Measurements from ENCODE around the gene DOK6. TPM values are rescaled to one million over a fixed set of nuclear protein-coding genes. Genes with fewer than 3 reads are reported as not detected.

DOK6 gene
- total RNA-seq, 2 experiments from 2014 or later = not detected

- Mint-ChIP-seq H3K36me3 (no peaks in the 10 kb centered on the region), H3K27me3 (peaks cover 2% of the 10 kb centered on the region), H3K4me1 (no peaks in the 10 kb centered on the region), H3K4me3 (no peak overlapping the region), H3K27ac (no peak overlapping the region), H3K9me3 (no peaks in the 10 kb centered on the region)
- ATAC-seq (ENCODE audit: low read depth) = no peak
- DNase-seq = no peak
- POLR2A ChIA-PET = no interaction called here
These were observed 128.5 kb downstream of the DOK6 start for GRCh38 chr18:69529151-69529550.

GRCh38 chr18:69531973-69532372 lies 131.3 kb downstream of the DOK6 start:
- H3K27me3 Mint-ChIP-seq = no peaks in the 10 kb centered on the region

GRCh38 chr18:69537183-69537582 lies 136.5 kb downstream of the DOK6 start:
- H3K27ac Mint-ChIP-seq = no peak overlapping the region
- H3K27me3 Mint-ChIP-seq = peaks cover 3% of the 10 kb centered on the region
- no peak overlapping the region for H3K4me3 Mint-ChIP-seq
- H3K9me3 Mint-ChIP-seq = no peaks in the 10 kb centered on the region
- DNase-seq (no peak), ATAC-seq (ENCODE audit: low read depth) (no peak)
- no peaks in the 10 kb centered on the region for H3K36me3 Mint-ChIP-seq
- POLR2A ChIA-PET = no interaction called here
- no peaks in the 10 kb centered on the region for H3K4me1 Mint-ChIP-seq

More at GRCh38 chr18:69531973-69532372, 131.3 kb downstream of the DOK6 start:
- ATAC-seq (ENCODE audit: low read depth) (no peak), DNase-seq (no peak)
- H3K36me3 Mint-ChIP-seq = no peaks in the 10 kb centered on the region
- H3K27ac Mint-ChIP-seq = no peak overlapping the region
- no peak overlapping the region for H3K4me3 Mint-ChIP-seq
- no peaks in the 10 kb centered on the region for H3K9me3 Mint-ChIP-seq
- no peaks in the 10 kb centered on the region for H3K4me1 Mint-ChIP-seq
- POLR2A ChIA-PET = no interaction called here

- ATAC-seq (ENCODE audit: low read depth) (no peak), DNase-seq (no peak)
- no peak overlapping the region for H3K27ac Mint-ChIP-seq
- H3K36me3 Mint-ChIP-seq = no peaks in the 10 kb centered on the region
- no peak overlapping the region for H3K4me3 Mint-ChIP-seq
- POLR2A ChIA-PET = no interaction called here
- no peaks in the 10 kb centered on the region for H3K9me3 Mint-ChIP-seq
- peaks cover 3% of the 10 kb centered on the region for H3K27me3 Mint-ChIP-seq
- H3K4me1 Mint-ChIP-seq = no peaks in the 10 kb centered on the region
These were observed 138.2 kb downstream of the DOK6 start for GRCh38 chr18:69538849-69539248.

DNA sequence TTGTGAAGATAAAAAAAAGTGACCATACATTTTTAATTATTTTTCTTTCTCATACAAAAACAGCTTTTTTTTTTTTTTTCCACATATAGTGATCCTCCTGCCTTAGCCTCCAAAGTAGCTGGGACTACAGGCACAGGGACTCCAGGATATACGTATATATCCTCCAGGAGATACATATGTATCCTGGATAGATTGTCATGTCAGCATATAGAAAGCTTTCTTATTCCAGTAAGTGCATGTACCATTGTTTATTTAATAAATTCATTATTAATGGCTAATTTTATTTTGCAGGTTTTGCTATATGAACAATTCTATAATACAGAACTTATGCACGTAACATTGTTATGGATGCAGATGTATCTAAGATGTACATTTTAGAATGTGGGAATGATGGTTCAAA lies 138.7 kb downstream of the DOK6 start:
- Mint-ChIP-seq H3K9me3 (no peaks in the 10 kb centered on the region), H3K27ac (no peak overlapping the region), H3K4me1 (no peaks in the 10 kb centered on the region), H3K27me3 (peaks cover 3% of the 10 kb centered on the region), H3K4me3 (no peak overlapping the region), H3K36me3 (no peaks in the 10 kb centered on the region)
- DNase-seq (no peak), ATAC-seq (ENCODE audit: low read depth) (no peak)
- POLR2A ChIA-PET = no interaction called here

GRCh38 chr18:69556228-69556627 lies 155.5 kb downstream of the DOK6 start:
- DNase-seq = no peak

DNA sequence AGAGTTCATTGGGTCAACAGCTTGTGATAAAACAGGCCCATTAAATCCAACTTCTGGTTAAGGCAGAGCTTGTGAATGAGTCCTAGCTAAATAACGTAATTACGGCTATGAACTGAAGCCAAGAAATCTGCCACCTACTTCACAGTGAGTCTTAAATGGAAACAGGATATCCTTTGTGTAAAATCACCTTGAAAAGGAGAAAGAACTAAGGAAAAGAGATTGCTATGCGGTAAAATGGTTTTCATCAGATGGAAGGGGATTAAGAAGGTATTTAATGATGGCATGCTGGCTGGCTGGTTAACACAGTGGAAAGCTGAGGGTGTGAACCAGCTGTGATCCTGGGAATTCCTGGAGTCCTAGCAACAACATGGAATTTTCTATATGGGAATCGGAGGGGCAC lies 156.6 kb downstream of the DOK6 start:
- Mint-ChIP-seq H3K27ac (no peak overlapping the region), H3K4me1 (no peaks in the 10 kb centered on the region), H3K4me3 (no peak overlapping the region), H3K27me3 (no peaks in the 10 kb centered on the region), H3K9me3 (peaks cover 2% of the 10 kb centered on the region), H3K36me3 (no peaks in the 10 kb centered on the region)
- DNase-seq = no peak
- ATAC-seq (ENCODE audit: low read depth) = no peak
- POLR2A ChIA-PET = no interaction called here

More at GRCh38 chr18:69556228-69556627, 155.5 kb downstream of the DOK6 start:
- Mint-ChIP-seq H3K27me3 (no peaks in the 10 kb centered on the region), H3K36me3 (no peaks in the 10 kb centered on the region), H3K4me1 (no peaks in the 10 kb centered on the region), H3K9me3 (peaks cover 2% of the 10 kb centered on the region), H3K4me3 (no peak overlapping the region), H3K27ac (no peak overlapping the region)
- no peak for ATAC-seq (ENCODE audit: low read depth)
- POLR2A ChIA-PET = no interaction called here

GRCh38 chr18:69558052-69558451 lies 157.4 kb downstream of the DOK6 start:
- Mint-ChIP-seq H3K27me3 (no peaks in the 10 kb centered on the region), H3K4me3 (no peak overlapping the region), H3K9me3 (peaks cover 2% of the 10 kb centered on the region), H3K27ac (no peak overlapping the region), H3K4me1 (no peaks in the 10 kb centered on the region), H3K36me3 (no peaks in the 10 kb centered on the region)
- DNase-seq (no peak), ATAC-seq (ENCODE audit: low read depth) (no peak)
- POLR2A ChIA-PET = no interaction called here

DNA sequence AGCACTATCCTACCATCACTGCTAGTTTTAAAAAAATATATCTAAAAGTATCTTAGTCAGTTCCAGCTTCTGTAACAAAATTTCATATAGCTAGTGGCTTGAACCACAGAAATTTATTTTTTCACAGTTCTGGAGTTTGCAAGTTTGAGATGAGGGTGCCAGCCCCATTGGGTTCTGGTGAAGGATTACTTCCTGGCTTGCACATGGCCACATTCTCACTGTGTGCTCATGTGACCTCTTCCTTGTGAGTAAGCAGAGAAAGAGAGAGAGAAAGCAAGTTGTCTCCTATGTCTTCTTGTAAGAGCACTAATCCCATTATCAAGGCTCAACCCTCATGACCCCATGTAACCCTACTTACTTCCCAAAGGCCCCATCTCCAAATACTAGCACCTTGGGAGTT lies 158.9 kb downstream of the DOK6 start:
- no peak overlapping the region for H3K4me3 Mint-ChIP-seq
- H3K27me3 Mint-ChIP-seq = no peaks in the 10 kb centered on the region
- no peak for DNase-seq
- POLR2A ChIA-PET = no interaction called here
- H3K4me1 Mint-ChIP-seq = no peaks in the 10 kb centered on the region
- peaks cover 2% of the 10 kb centered on the region for H3K9me3 Mint-ChIP-seq
- no peak overlapping the region for H3K27ac Mint-ChIP-seq
- no peaks in the 10 kb centered on the region for H3K36me3 Mint-ChIP-seq
- no peak for ATAC-seq (ENCODE audit: low read depth)

DNA sequence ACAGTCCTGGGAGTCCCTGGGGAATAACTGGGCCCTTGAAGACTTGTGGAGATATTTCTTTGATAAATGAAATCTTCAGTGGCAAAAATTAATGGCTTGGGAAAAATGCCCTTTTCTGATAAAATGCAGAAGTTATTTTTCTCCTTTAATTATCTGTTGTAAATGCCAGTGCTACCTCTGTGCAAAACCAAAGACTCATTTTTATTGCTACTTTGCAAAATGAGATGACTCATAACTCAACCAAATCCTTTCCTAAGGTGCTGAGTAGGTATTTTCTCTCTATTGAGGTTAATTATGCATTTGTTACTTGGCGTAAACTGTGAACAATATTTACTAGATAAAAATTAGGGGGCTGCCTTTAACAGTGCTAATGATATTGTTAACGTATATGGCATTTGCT lies 163.9 kb downstream of the DOK6 start:
- ATAC-seq (ENCODE audit: low read depth) (no peak), DNase-seq (no peak)
- Mint-ChIP-seq H3K27me3 (no peaks in the 10 kb centered on the region), H3K4me3 (no peak overlapping the region), H3K9me3 (peaks cover 5% of the 10 kb centered on the region), H3K4me1 (no peaks in the 10 kb centered on the region), H3K36me3 (no peaks in the 10 kb centered on the region), H3K27ac (no peak overlapping the region)
- POLR2A ChIA-PET = no interaction called here

GRCh38 chr18:69567813-69568488 lies 167.3 kb downstream of the DOK6 start:
- Mint-ChIP-seq H3K4me1 (no peaks in the 10 kb centered on the region), H3K4me3 (no peak overlapping the region), H3K27me3 (no peaks in the 10 kb centered on the region), H3K9me3 (peaks cover 5% of the 10 kb centered on the region), H3K27ac (no peak overlapping the region), H3K36me3 (no peaks in the 10 kb centered on the region)
- ATAC-seq (ENCODE audit: low read depth) = no peak
- POLR2A ChIA-PET = no interaction called here
- no peak for DNase-seq

- H3K27ac Mint-ChIP-seq = no peak overlapping the region
- no peak for DNase-seq
- no peaks in the 10 kb centered on the region for H3K27me3 Mint-ChIP-seq
- POLR2A ChIA-PET = no interaction called here
- H3K4me1 Mint-ChIP-seq = no peaks in the 10 kb centered on the region
- H3K36me3 Mint-ChIP-seq = no peaks in the 10 kb centered on the region
- peaks cover 5% of the 10 kb centered on the region for H3K9me3 Mint-ChIP-seq
- no peak for ATAC-seq (ENCODE audit: low read depth)
- H3K4me3 Mint-ChIP-seq = no peak overlapping the region
These were observed 168.4 kb downstream of the DOK6 start for GRCh38 chr18:69569133-69569532.

- POLR2A ChIA-PET = no interaction called here
- H3K9me3 Mint-ChIP-seq = no peaks in the 10 kb centered on the region
- no peak for ATAC-seq (ENCODE audit: low read depth)
- no peaks in the 10 kb centered on the region for H3K4me1 Mint-ChIP-seq
- no peaks in the 10 kb centered on the region for H3K27me3 Mint-ChIP-seq
- no peak overlapping the region for H3K4me3 Mint-ChIP-seq
- no peak overlapping the region for H3K27ac Mint-ChIP-seq
- no peaks in the 10 kb centered on the region for H3K36me3 Mint-ChIP-seq
- DNase-seq = no peak
These were observed 173.7 kb downstream of the DOK6 start for GRCh38 chr18:69574401-69574800.

- ATAC-seq (ENCODE audit: low read depth) = peak; percentile 45
- H3K4me3 Mint-ChIP-seq = peak overlapping the region; percentile 28
- H3K27ac Mint-ChIP-seq = peak overlapping the region; percentile 30
These were observed 179.4 kb downstream of the DOK6 start for GRCh38 chr18:69580107-69580506.

DNA sequence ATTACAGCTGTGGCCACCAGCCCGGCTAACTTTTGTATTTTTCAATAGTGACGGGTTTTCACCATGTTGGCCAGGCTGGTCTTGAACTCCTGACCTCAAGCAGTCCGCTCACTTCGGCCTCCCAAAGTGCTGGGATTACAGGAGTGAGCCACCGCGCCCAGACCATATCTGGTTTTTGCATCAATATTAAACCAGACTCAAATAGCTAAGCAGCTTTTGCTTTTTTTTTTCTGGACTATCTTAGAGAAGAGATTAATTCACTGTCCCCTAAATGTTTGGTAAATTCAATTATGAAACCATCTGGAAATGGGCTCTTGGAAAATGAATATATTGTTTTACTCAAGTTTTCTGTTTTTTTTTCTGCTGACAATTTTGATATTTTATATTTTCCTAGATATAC lies 183.7 kb downstream of the DOK6 start:
- Mint-ChIP-seq H3K4me1 (peaks cover 4% of the 10 kb centered on the region), H3K9me3 (no peaks in the 10 kb centered on the region), H3K36me3 (no peaks in the 10 kb centered on the region), H3K4me3 (no peak overlapping the region), H3K27ac (no peak overlapping the region), H3K27me3 (no peaks in the 10 kb centered on the region)
- ATAC-seq (ENCODE audit: low read depth) (no peak), DNase-seq (no peak)
- POLR2A ChIA-PET = no interaction called here

More at GRCh38 chr18:69580107-69580506, 179.4 kb downstream of the DOK6 start:
- POLR2A ChIA-PET = interaction anchor here (0.6 kb wide), 1 partner anchor 271 kb away, joined by 4 read pairs; no protein-coding TSS in a partner anchor
- DNase-seq = no peak
- H3K9me3 Mint-ChIP-seq = no peaks in the 10 kb centered on the region
- H3K27me3 Mint-ChIP-seq = no peaks in the 10 kb centered on the region
- peaks cover 4% of the 10 kb centered on the region for H3K4me1 Mint-ChIP-seq
- no peaks in the 10 kb centered on the region for H3K36me3 Mint-ChIP-seq
